HG02938 (cell line): ENCODE data around the gene KLHDC9.

Source experiments
- ATAC-seq: cut with Tn5 transposase; IDR thresholded peaks from one replicate; pipeline ENCODE4 v1.9.1; 2021; ENCODE audit warnings: mild to moderate bottlenecking, moderate library complexity; ENCODE audit not compliant: unreplicated experiment

KLHDC9 gene

GRCh38 chr1:161074676-161075368 lies 23.3 kb upstream of the KLHDC9 start:
- ATAC-seq = no peak

- no peak for ATAC-seq
These were observed 21.8 kb upstream of the KLHDC9 start for GRCh38 chr1:161076410-161076809.

GRCh38 chr1:161077426-161077825 lies 20.7 kb upstream of the KLHDC9 start:
- no peak for ATAC-seq

GRCh38 chr1:161079436-161080110 lies 18.6 kb upstream of the KLHDC9 start:
- no peak for ATAC-seq

- no peak for ATAC-seq
These were observed 17.4 kb upstream of the KLHDC9 start for GRCh38 chr1:161080441-161081405.

- no peak for ATAC-seq
These were observed 16.6 kb upstream of the KLHDC9 start for GRCh38 chr1:161081519-161081918.

- ATAC-seq = no peak
These were observed 15.7 kb upstream of the KLHDC9 start for GRCh38 chr1:161082483-161082882.

- ATAC-seq = no peak
These were observed 15.0 kb upstream of the KLHDC9 start for GRCh38 chr1:161082996-161083747.

GRCh38 chr1:161083748-161084596 lies 14.2 kb upstream of the KLHDC9 start:
- ATAC-seq = no peak

GRCh38 chr1:161084597-161084988 lies 13.6 kb upstream of the KLHDC9 start:
- no peak for ATAC-seq

GRCh38 chr1:161085165-161085564 lies 13.0 kb upstream of the KLHDC9 start:
- no peak for ATAC-seq

- no peak for ATAC-seq
These were observed 11.7 kb upstream of the KLHDC9 start for GRCh38 chr1:161086457-161086856.

- no peak for ATAC-seq
These were observed 9.5 kb upstream of the KLHDC9 start for GRCh38 chr1:161088587-161089110.

- no peak for ATAC-seq
These were observed 8.8 kb upstream of the KLHDC9 start, which contains the start of gene NECTIN4 for GRCh38 chr1:161089251-161089924. Gene NECTIN4 (minus strand): TSS chr1:161089558. CDS start chr1:161089296, 262 bp downstream.

GRCh38 chr1:161089938-161090337 lies 8.2 kb upstream of the KLHDC9 start:
- no peak for ATAC-seq

- no peak for ATAC-seq
These were observed 7.5 kb upstream of the KLHDC9 start for GRCh38 chr1:161090617-161091016.

- ATAC-seq = no peak
These were observed 7.1 kb upstream of the KLHDC9 start for GRCh38 chr1:161091093-161091492.

- ATAC-seq = no peak
These were observed 6.2 kb upstream of the KLHDC9 start for GRCh38 chr1:161091796-161092507.
